Measurements from ENCODE around the gene VPS16. TPM values are rescaled to one million over a fixed set of nuclear protein-coding genes. Genes with fewer than 3 reads are reported as not detected.
A peak's percentile ranks its signal among the peaks of the same experiment; 100 is the strongest.

Gene VPS16
- total and polyA plus RNA-seq, 2 of the 13 experiments (the other 11 are each of a cell fraction or from before 2014, with no cell fraction given): 34.2 to 35.4 TPM

DNA sequence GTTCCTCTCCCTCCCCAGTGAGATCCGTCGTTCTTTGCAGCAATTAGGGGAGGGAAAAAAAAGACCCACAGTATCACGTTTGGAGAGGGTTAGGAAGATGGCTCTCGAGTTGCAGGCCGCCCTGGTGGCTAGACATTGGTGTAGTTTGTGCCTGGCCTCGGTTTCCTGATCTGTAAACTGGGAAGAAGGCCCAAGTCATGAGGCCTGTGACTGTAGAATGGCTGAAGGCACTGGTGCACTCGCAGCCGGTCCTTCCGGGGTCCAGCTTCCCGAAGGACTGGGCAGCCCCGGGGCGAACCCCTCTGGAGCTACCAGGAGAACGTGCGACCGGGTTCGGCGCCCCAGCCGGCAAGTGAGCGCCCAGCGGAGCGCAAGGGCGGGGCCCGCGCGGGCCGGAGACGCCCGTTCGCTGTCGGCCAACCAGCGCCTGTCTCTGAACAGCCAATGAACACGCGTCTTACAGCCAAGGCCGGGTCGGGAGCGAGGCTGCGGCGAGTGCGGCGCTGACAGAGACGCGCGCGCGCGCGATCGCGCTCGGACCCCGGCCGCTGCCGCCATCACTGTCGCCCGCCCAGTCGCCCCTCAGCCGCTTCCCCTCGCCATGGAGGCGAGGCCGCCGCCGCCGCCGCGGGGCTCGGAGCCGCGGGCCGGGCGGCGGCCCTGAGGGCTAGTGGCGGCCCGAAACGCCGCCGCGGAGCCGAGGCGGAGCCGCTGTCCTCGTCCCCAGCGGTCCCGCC is 32.6 kb downstream of the VPS16 start, which contains the start of gene PTPRA (continued):
- TF ChIP-seq ZNF761 (CRISPR knock-in tag; conservative IDR thresholded peaks at IDR 0.05): no peak; the same call in 1 of the 2 replicates
- TF ChIP-seq ZNF589 (CRISPR knock-in tag; conservative IDR thresholded peaks at IDR 0.05): no peak; the same call in none of the 2 replicates
- no peak for TF ChIP-seq AKAP8 (CRISPR knock-in tag; IDR thresholded peaks at IDR 0.05)
- no peak for TF ChIP-seq SRSF1 (optimal IDR thresholded peaks at IDR 0.05; ENCODE audit: low read depth, low read length)
- TF ChIP-seq ZNF205 (CRISPR knock-in tag; IDR thresholded peaks at IDR 0.05): peak; percentile 79
- no peak for TF ChIP-seq ZFAT (CRISPR knock-in tag; conservative IDR thresholded peaks at IDR 0.05)
- no peak for TF ChIP-seq NR2C2 (CRISPR knock-in tag; IDR thresholded peaks at IDR 0.05; ENCODE audit: borderline replicate concordance)
- TF ChIP-seq U2AF1 (optimal IDR thresholded peaks at IDR 0.05; ENCODE audit: low read depth, low read length): peak; percentile 87
- no peak; the same call in 1 of the 2 replicates for TF ChIP-seq AFF4 (CRISPR knock-in tag; IDR thresholded peaks at IDR 0.05)
- no peak for TF ChIP-seq KDM5A (IDR thresholded peaks at IDR 0.05; ENCODE audit: borderline replicate concordance, low read length)
- TF ChIP-seq, protein P1, sequence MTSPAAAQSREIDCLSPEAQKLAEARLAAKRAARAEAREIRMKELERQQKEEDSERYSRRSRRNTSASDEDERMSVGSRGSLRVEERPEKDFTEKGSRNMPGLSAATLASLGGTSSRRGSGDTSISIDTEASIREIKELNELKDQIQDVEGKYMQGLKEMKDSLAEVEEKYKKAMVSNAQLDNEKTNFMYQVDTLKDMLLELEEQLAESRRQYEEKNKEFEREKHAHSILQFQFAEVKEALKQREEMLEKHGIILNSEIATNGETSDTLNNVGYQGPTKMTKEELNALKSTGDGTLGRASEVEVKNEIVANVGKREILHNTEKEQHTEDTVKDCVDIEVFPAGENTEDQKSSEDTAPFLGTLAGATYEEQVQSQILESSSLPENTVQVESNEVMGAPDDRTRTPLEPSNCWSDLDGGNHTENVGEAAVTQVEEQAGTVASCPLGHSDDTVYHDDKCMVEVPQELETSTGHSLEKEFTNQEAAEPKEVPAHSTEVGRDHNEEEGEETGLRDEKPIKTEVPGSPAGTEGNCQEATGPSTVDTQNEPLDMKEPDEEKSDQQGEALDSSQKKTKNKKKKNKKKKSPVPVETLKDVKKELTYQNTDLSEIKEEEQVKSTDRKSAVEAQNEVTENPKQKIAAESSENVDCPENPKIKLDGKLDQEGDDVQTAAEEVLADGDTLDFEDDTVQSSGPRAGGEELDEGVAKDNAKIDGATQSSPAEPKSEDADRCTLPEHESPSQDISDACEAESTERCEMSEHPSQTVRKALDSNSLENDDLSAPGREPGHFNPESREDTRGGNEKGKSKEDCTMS (CRISPR knock-in tag; conservative IDR thresholded peaks at IDR 0.05): no peak
- peak; percentile 81 for TF ChIP-seq DNMT1 (CRISPR knock-in tag; IDR thresholded peaks at IDR 0.05)
- TF ChIP-seq ZNF33A (CRISPR knock-in tag; IDR thresholded peaks at IDR 0.05; ENCODE audit: borderline replicate concordance): peak; percentile 94; the same call in 1 of the 2 replicates
- TF ChIP-seq JUN (CRISPR knock-in tag; IDR thresholded peaks at IDR 0.05): no peak; the same call in 1 of the 2 replicates
- TF ChIP-seq SNRNP70 (IDR thresholded peaks at IDR 0.05; ENCODE audit: low read depth, low read length): no peak
- TF ChIP-seq ZNF652 (CRISPR knock-in tag; IDR thresholded peaks at IDR 0.05; ENCODE audit: borderline replicate concordance, low read depth): no peak
- TF ChIP-seq POGZ (CRISPR knock-in tag; IDR thresholded peaks at IDR 0.05): 0 out of 2 replicates have a peak, but pooled peaks have one; percentile 55
- TF ChIP-seq ZNF777 (CRISPR knock-in tag; IDR thresholded peaks at IDR 0.05): no peak
- TF ChIP-seq, protein P2, sequence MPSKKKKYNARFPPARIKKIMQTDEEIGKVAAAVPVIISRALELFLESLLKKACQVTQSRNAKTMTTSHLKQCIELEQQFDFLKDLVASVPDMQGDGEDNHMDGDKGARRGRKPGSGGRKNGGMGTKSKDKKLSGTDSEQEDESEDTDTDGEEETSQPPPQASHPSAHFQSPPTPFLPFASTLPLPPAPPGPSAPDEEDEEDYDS (CRISPR knock-in tag; IDR thresholded peaks at IDR 0.05): peak; percentile 75
- peak; percentile 64 for TF ChIP-seq ELF1 (CRISPR knock-in tag; IDR thresholded peaks at IDR 0.05)
- peak; percentile 69 for TF ChIP-seq ZNF20 (CRISPR knock-in tag; IDR thresholded peaks at IDR 0.05)
- no peak for TF ChIP-seq NCOA5 (CRISPR knock-in tag; IDR thresholded peaks at IDR 0.05)
- TF ChIP-seq ZNF496 (CRISPR knock-in tag; IDR thresholded peaks at IDR 0.05; ENCODE audit: insufficient replicate concordance): no peak

All from HepG2 (cell line).